ENCODE measurements around the gene ERGIC3. TPM values are rescaled to one million over a fixed set of nuclear protein-coding genes. Genes with fewer than 3 reads are reported as not detected.

ERGIC3 gene
- polyA plus RNA-seq, 1 of the 3 experiments (the other 2 are of a cell fraction): 661 TPM

DNA sequence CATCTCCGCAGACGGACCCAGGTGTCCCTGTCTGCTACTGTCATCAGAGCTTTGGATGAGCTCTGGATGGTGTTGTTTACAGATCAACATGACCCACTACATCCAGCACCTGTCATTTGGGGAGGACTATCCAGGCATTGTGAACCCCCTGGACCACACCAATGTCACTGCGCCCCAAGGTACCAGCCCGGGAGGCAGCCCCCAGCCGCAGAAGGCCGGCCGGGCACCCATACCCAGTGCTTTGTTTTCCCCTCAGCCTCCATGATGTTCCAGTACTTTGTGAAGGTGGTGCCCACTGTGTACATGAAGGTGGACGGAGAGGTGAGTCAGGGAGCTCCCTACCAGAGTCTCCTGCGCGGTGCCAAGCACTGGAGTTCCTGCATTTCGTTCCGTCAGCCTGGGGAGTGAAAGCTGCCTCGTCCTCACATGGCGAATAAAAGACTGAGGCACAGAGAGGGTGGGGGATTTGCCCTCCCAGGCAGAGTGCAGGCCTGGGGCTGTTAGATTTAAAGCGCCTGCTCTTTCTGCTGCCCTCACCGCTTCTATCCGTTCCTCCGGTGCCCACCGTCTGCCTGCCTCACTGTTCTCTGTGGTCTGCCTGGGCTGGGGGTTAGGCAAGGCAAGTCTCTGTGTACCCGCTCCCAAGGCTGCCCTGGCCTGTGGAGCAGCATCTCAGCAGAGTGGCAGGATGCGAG is 14.2 kb downstream of the ERGIC3 start:
- no peaks in the 10 kb centered on the region for H3K27me3 ChIP-seq (ENCODE audit: insufficient read depth)
- no peak overlapping the region for H3K4me2 ChIP-seq
- TF ChIP-seq, protein P1, sequence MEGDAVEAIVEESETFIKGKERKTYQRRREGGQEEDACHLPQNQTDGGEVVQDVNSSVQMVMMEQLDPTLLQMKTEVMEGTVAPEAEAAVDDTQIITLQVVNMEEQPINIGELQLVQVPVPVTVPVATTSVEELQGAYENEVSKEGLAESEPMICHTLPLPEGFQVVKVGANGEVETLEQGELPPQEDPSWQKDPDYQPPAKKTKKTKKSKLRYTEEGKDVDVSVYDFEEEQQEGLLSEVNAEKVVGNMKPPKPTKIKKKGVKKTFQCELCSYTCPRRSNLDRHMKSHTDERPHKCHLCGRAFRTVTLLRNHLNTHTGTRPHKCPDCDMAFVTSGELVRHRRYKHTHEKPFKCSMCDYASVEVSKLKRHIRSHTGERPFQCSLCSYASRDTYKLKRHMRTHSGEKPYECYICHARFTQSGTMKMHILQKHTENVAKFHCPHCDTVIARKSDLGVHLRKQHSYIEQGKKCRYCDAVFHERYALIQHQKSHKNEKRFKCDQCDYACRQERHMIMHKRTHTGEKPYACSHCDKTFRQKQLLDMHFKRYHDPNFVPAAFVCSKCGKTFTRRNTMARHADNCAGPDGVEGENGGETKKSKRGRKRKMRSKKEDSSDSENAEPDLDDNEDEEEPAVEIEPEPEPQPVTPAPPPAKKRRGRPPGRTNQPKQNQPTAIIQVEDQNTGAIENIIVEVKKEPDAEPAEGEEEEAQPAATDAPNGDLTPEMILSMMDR (IDR thresholded peaks at IDR 0.05): no peak
- no peak for TF ChIP-seq GABPA (IDR thresholded peaks at IDR 0.05; ENCODE audit: low read depth)
- no peak for TF ChIP-seq IRF3 (IDR thresholded peaks at IDR 0.05; ENCODE audit: low read depth, low read length)
- TF ChIP-seq EP300 (IDR thresholded peaks at IDR 0.05; ENCODE audit: borderline replicate concordance in 1 of 2, low read depth in 1 of 2, low read length in 1 of 2): no peak
- TF ChIP-seq, protein P2, sequence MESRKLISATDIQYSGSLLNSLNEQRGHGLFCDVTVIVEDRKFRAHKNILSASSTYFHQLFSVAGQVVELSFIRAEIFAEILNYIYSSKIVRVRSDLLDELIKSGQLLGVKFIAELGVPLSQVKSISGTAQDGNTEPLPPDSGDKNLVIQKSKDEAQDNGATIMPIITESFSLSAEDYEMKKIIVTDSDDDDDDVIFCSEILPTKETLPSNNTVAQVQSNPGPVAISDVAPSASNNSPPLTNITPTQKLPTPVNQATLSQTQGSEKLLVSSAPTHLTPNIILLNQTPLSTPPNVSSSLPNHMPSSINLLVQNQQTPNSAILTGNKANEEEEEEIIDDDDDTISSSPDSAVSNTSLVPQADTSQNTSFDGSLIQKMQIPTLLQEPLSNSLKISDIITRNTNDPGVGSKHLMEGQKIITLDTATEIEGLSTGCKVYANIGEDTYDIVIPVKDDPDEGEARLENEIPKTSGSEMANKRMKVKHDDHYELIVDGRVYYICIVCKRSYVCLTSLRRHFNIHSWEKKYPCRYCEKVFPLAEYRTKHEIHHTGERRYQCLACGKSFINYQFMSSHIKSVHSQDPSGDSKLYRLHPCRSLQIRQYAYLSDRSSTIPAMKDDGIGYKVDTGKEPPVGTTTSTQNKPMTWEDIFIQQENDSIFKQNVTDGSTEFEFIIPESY (IDR thresholded peaks at IDR 0.05; ENCODE audit: borderline replicate concordance, low read depth): no peak
- no peak for TF ChIP-seq SMC3 (IDR thresholded peaks at IDR 0.05; ENCODE audit: low read depth, low read length)
- TF ChIP-seq USF1 (IDR thresholded peaks at IDR 0.05; ENCODE audit: borderline replicate concordance, low read depth): no peak
- no peak for TF ChIP-seq FOXJ3 (CRISPR knock-in tag; IDR thresholded peaks at IDR 0.05)
- TF ChIP-seq POLR2AphosphoS5 (IDR thresholded peaks at IDR 0.05; ENCODE audit: low read depth, low read length): no peak
- no peak for TF ChIP-seq RCOR1 (IDR thresholded peaks at IDR 0.05; ENCODE audit: low read length)
- TF ChIP-seq SIN3A (IDR thresholded peaks at IDR 0.05; ENCODE audit: borderline replicate concordance, low read depth, low read length): no peak
- 98% methylated on average over 16 of the region's 21 CpGs for WGBS (ENCODE audit: low lambda C conversion rate)
- ChIA-PET POLR2A (no interaction called here), CTCF (interaction anchor here (0.7 kb wide), 1 partner anchor 11 kb away, joined by 3 read pairs; no protein-coding TSS in a partner anchor)
- peaks cover 0 to 53% of the 10 kb centered on the region in 2 experiments for H3K36me3 ChIP-seq (replicated peaks in 1 of 2; ENCODE audit: control insufficient read depth in 1 of 2, insufficient read depth in 2 of 2, low read length in 1 of 2)
- no peak overlapping the region for H3K9ac ChIP-seq
- H4K20me1 ChIP-seq (ENCODE audit: insufficient read depth): no peaks in the 10 kb centered on the region
- no peaks in the 10 kb centered on the region for H3K79me2 ChIP-seq (ENCODE audit: insufficient read depth)
- H3K4me1 ChIP-seq (ENCODE audit: control insufficient read depth in 1 of 2, insufficient read depth in 2 of 2, low read depth in 1 of 2, low read length in 1 of 2): no peaks in the 10 kb centered on the region; a peak in 1 of 4 replicates
- no peaks in the 10 kb centered on the region for H3K9me2 ChIP-seq
- H3K9me3 ChIP-seq: no peaks in the 10 kb centered on the region
- no peak overlapping the region for H2AFZ ChIP-seq (ENCODE audit: low read depth)
- no peak overlapping the region for H3K4me3 ChIP-seq (ENCODE audit: low read depth in 2 of 2, low read length in 1 of 2)
- no peak for DNase-seq
- no peak overlapping the region for H3K27ac ChIP-seq (ENCODE audit: low read depth in 2 of 2, low read length in 1 of 2)
- no peaks in the 10 kb centered on the region for H3F3A ChIP-seq (replicated peaks; ENCODE audit: insufficient read depth)
